ES-I3 (cell line): Measurements from ENCODE around the gene CCDC80.

Experiments used
- H3K36me3 ChIP-seq: 2 replicates; pipeline ENCODE4 v1.6.1; 2013; ENCODE audit warnings: mild to moderate bottlenecking, low read length, control low read depth, moderate library complexity; ENCODE audit not compliant: insufficient read depth
- H3K4me1 ChIP-seq: 2 replicates; pipeline ENCODE4 v1.6.1; 2013; ENCODE audit warnings: mild to moderate bottlenecking, control low read depth, low read length; ENCODE audit not compliant: insufficient read depth
- H3K9ac ChIP-seq: 2 replicates; pipeline ENCODE4 v1.6.1; 2013; ENCODE audit warnings: low read depth, mild to moderate bottlenecking, low read length, moderate library complexity
- H3K9me3 ChIP-seq: 2 replicates; pipeline ENCODE4 v1.6.1; 2013; ENCODE audit warnings: mild to moderate bottlenecking, low read length, moderate library complexity; ENCODE audit not compliant: control insufficient read depth, insufficient read depth

The CCDC80 gene, protein sequence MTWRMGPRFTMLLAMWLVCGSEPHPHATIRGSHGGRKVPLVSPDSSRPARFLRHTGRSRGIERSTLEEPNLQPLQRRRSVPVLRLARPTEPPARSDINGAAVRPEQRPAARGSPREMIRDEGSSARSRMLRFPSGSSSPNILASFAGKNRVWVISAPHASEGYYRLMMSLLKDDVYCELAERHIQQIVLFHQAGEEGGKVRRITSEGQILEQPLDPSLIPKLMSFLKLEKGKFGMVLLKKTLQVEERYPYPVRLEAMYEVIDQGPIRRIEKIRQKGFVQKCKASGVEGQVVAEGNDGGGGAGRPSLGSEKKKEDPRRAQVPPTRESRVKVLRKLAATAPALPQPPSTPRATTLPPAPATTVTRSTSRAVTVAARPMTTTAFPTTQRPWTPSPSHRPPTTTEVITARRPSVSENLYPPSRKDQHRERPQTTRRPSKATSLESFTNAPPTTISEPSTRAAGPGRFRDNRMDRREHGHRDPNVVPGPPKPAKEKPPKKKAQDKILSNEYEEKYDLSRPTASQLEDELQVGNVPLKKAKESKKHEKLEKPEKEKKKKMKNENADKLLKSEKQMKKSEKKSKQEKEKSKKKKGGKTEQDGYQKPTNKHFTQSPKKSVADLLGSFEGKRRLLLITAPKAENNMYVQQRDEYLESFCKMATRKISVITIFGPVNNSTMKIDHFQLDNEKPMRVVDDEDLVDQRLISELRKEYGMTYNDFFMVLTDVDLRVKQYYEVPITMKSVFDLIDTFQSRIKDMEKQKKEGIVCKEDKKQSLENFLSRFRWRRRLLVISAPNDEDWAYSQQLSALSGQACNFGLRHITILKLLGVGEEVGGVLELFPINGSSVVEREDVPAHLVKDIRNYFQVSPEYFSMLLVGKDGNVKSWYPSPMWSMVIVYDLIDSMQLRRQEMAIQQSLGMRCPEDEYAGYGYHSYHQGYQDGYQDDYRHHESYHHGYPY

GRCh38 chr3:112640930-112641801 is at the start of gene CCDC80:
CCDC80 (minus strand) TSS chr3:112641143; CDS start chr3:112639905, 1,238 bp downstream.
- no peaks in the 10 kb centered on the region for H3K36me3 ChIP-seq
- H3K9ac ChIP-seq, result peak within 1 kb of the TSS; percentile 43
- no peaks in the 10 kb centered on the region for H3K9me3 ChIP-seq
- H3K4me1 ChIP-seq, result peaks cover 35% of the 10 kb centered on the region

DNA sequence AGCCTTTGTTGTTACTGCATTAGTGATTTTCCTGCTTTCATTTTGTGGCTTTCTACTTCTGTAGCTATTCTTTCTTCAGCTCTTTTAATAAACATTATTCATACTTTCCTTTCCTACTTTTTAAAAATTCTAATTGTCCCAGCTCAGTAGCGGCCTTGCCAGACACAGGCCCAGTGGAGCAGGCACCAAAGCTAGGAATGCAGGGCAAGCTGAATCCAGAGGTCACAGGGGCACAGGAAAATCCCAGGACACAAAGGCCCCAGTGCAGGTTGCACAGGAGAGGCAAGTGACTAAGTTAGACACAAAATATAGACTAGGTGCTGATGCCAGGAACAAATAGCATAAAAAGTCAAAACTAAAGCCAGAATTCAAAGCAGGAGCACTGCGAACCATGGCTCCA is 49.0 kb upstream of the CCDC80 start:
- no peaks in the 10 kb centered on the region for H3K36me3 ChIP-seq
- no peaks in the 10 kb centered on the region; the same call in 1 of the 2 replicates for H3K9me3 ChIP-seq
- no peak overlapping the region for H3K9ac ChIP-seq
- H3K4me1 ChIP-seq, result peaks cover 29% of the 10 kb centered on the region

GRCh38 chr3:112689385-112689784 is 48.4 kb upstream of the CCDC80 start:
- no peaks in the 10 kb centered on the region; the same call in 1 of the 2 replicates for H3K9me3 ChIP-seq
- H3K4me1 ChIP-seq, result peaks cover 29% of the 10 kb centered on the region
- H3K36me3 ChIP-seq, result no peaks in the 10 kb centered on the region
- H3K9ac ChIP-seq, result no peak overlapping the region

DNA sequence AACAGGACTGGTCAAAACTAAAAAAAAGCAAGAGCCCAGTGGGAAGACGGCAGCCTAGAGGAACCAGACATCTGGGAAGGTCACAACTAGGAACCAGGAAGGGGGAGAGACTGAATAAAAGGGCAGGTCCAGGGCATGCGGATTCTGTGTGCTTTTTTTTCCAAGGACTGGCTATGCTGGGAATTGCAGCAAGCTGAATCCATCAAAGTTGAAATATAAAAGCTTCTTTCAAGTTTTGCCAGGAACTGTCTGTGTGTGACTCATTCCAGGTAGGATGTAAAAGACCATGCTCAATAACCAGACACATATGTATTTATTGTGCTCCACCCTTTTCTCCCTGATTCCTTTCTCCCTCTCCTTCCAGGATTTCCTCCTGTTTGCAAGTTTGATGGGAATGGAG is 47.9 kb upstream of the CCDC80 start:
- Histone ChIP-seq H3K9ac (no peak overlapping the region), H3K4me1 (peaks cover 29% of the 10 kb centered on the region), H3K36me3 (no peaks in the 10 kb centered on the region), H3K9me3 (no peaks in the 10 kb centered on the region)

DNA sequence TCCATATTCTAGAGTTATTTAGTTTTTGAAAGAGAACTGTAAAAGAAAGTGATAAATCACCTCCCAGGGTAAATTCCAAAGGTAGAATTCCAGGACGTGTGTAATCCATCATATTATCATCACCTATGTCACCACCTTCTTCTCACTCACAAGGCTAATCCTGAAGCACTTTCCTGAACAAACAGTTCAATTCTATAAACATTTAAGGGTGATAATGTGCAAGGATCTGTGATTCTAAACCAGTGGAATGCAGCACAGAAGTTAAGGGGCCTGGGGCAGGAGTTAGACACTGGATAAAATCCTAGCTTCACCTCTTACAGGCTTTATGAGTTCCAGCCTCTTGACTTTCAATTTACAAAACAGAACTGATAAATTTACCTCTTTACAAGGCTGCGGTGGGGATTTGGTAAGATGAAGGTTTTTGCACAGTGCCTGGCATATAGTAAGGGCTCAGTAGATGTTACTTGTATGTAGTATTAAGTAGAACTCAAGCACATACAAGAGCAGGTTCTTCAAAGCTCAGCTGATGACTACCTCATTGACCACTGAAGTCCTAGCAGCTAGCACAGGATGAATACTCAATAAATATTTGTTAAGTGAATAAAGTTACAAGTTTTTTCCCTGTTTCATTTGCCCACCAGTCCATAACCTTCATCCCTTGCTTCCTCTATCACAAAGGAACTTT is 47.3 kb upstream of the CCDC80 start:
- H3K9ac ChIP-seq, result no peak overlapping the region
- H3K9me3 ChIP-seq, result no peaks in the 10 kb centered on the region
- no peaks in the 10 kb centered on the region for H3K36me3 ChIP-seq
- H3K4me1 ChIP-seq, result peaks cover 29% of the 10 kb centered on the region

DNA sequence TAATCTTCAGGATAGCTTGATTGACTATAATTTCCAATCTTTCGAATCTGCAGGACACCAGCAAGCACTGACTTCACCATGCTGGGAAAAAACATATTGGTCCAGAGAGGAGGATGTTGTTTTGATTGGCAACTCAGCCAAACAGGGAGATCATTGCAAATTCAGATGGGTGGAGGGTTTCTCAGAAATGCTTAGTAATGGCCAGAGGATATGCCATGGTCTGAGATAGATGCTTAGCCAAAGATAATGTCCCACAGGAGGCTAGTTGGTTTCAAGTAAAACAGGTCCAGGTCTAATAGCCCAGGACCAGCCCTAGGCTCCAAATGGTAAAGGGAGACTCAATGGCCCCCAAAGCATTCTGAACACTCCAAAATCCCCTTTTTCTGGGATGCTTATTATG is 46.7 kb upstream of the CCDC80 start:
- H3K36me3 ChIP-seq, result no peaks in the 10 kb centered on the region
- H3K4me1 ChIP-seq, result peaks cover 29% of the 10 kb centered on the region
- no peak overlapping the region for H3K9ac ChIP-seq
- no peaks in the 10 kb centered on the region for H3K9me3 ChIP-seq

DNA sequence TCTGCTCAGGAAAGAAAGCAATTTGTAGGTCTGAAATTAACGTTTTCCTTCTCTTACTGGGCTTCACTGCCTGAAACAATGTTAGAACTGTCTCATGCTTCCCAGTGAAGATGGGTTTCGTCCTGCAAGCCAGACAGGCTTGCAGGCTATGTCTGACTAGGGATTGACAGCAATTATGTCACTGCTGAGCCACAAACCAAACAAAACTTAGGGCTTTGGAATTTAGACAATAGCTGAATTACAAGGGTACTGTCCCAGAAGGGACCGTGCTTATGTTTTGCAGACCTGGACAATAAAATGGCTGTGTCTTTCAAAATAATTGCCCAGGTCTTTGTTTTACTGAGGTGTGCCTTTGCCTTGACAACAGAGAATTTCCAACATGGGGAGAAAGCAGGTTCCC is 46.3 kb upstream of the CCDC80 start:
- Histone ChIP-seq H3K4me1 (peaks cover 29% of the 10 kb centered on the region), H3K36me3 (no peaks in the 10 kb centered on the region), H3K9ac (no peak overlapping the region)

DNA sequence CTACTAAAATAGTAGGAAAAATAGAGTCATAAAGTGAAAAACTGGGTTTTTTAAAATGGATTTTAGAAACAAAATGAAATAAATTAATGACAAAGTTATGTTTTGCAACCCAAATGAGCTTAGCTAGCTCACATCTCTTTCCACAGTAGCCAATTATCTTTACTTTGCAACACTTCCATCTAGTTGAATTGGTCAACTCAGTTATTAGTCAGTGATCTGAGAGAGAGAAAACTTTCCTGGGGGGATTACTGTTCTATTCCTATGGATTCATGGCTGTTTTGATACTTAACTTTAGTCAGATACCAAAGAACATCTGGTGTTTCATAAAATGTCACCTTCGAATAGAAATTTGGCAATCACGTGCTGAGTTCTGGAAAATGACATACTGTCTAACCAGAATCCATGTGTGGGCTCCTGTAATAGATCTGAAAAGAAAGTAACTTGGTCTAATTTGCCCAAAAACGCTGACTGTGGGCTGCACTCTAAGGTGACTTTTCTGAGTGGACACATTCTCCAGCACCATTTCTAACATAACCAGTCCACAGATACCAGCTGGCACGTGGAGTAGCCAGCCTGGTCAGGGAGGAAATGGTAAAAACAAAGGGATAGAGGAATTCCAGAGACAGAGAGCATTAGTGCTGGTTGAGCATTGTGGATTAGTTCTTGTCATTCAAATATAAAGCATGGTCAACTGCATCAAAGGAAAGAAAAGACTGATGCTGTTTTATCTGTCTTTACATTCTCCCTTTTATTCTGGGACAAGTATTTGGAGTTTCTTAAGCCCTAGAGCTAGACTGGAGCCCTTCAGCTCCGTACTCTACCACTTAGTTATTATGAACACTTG is 45.2 kb upstream of the CCDC80 start:
- Histone ChIP-seq H3K4me1 (peaks cover 32% of the 10 kb centered on the region), H3K9ac (no peak overlapping the region), H3K9me3 (no peaks in the 10 kb centered on the region), H3K36me3 (no peaks in the 10 kb centered on the region)

More for the DNA sequence above, 46.3 kb upstream of the CCDC80 start:
- H3K9me3 ChIP-seq, result no peaks in the 10 kb centered on the region

GRCh38 chr3:112685420-112685819 is 44.5 kb upstream of the CCDC80 start:
- Histone ChIP-seq H3K9ac (no peak overlapping the region), H3K4me1 (peaks cover 32% of the 10 kb centered on the region), H3K36me3 (no peaks in the 10 kb centered on the region), H3K9me3 (no peaks in the 10 kb centered on the region)

DNA sequence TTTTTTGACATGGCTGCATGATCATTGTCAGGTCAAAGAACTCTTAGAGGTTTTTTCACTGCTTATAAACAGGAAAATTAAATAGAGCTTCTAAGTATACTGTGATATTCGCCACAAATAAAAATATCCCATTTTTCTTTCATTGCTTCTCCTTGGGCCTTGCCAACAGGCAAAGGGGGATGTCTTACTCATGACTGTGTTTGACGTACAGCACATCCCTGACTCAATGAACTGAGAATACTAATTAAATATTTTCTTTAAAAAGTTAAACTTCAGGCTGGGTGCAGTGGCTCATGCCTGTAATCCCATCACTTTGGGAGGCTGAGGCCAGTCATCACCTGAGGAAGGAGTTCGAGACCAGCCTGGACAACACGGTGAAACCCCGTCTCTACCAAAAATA is 41.4 kb upstream of the CCDC80 start:
- no peaks in the 10 kb centered on the region for H3K9me3 ChIP-seq
- no peak overlapping the region for H3K9ac ChIP-seq
- no peaks in the 10 kb centered on the region for H3K36me3 ChIP-seq
- H3K4me1 ChIP-seq, result peaks cover 16% of the 10 kb centered on the region

- peaks cover 16% of the 10 kb centered on the region for H3K4me1 ChIP-seq
- H3K36me3 ChIP-seq, result no peaks in the 10 kb centered on the region
- H3K9me3 ChIP-seq, result no peaks in the 10 kb centered on the region
- H3K9ac ChIP-seq, result no peak overlapping the region
Observed at GRCh38 chr3:112681822-112682325, 40.9 kb upstream of the CCDC80 start.

- no peaks in the 10 kb centered on the region for H3K9me3 ChIP-seq
- H3K9ac ChIP-seq, result no peak overlapping the region
- H3K4me1 ChIP-seq, result peaks cover 12% of the 10 kb centered on the region
- H3K36me3 ChIP-seq, result no peaks in the 10 kb centered on the region
Observed at GRCh38 chr3:112676659-112677234, 35.8 kb upstream of the CCDC80 start.
